GM19467 (cell line): ENCODE data around the gene SLC48A1.
A peak's percentile ranks its signal among the peaks of the same experiment; 100 is the strongest.
"Not testable (repeated sequence)": the region's sequence is repeated elsewhere in the genome, so short reads cannot be mapped to it uniquely, and the experiment has no call there.

Experiments used
- ATAC-seq: cut with Tn5 transposase; IDR thresholded peaks from one replicate; pipeline ENCODE4 v1.9.1; 2021; ENCODE audit warnings: mild to moderate bottlenecking, moderate library complexity; ENCODE audit not compliant: unreplicated experiment

The SLC48A1 gene

GRCh38 chr12:47808050-47808449, 35.0 kb downstream of the SLC48A1 start:
- no peak for ATAC-seq

- no peak for ATAC-seq
These were observed 35.7 kb downstream of the SLC48A1 start for GRCh38 chr12:47808574-47809365.

- ATAC-seq = not testable (repeated sequence)
These were observed 36.5 kb downstream of the SLC48A1 start for GRCh38 chr12:47809518-47809917.

- ATAC-seq = no peak
These were observed 38.0 kb downstream of the SLC48A1 start for GRCh38 chr12:47811072-47811396.

- no peak for ATAC-seq
These were observed 38.8 kb downstream of the SLC48A1 start for GRCh38 chr12:47811581-47812484.

- ATAC-seq = peak; percentile 50
These were observed 39.9 kb downstream of the SLC48A1 start for GRCh38 chr12:47812797-47813510.

GRCh38 chr12:47813511-47814196, 40.6 kb downstream of the SLC48A1 start:
- ATAC-seq = peak; percentile 44

- ATAC-seq = no peak
These were observed 41.6 kb downstream of the SLC48A1 start for GRCh38 chr12:47814539-47815170.

- ATAC-seq = not testable (repeated sequence)
These were observed 42.4 kb downstream of the SLC48A1 start for GRCh38 chr12:47815447-47815846.

GRCh38 chr12:47816403-47817271, 43.6 kb downstream of the SLC48A1 start:
- no peak for ATAC-seq

- ATAC-seq = no peak
These were observed 44.4 kb downstream of the SLC48A1 start for GRCh38 chr12:47817272-47818006.

- no peak for ATAC-seq
These were observed 45.0 kb downstream of the SLC48A1 start for GRCh38 chr12:47818007-47818376.

GRCh38 chr12:47818467-47819137, 45.6 kb downstream of the SLC48A1 start:
- ATAC-seq = no peak

- no peak for ATAC-seq
These were observed 46.3 kb downstream of the SLC48A1 start for GRCh38 chr12:47819138-47819895.

- ATAC-seq = no peak
These were observed 47.0 kb downstream of the SLC48A1 start, which contains the start of gene HDAC7 for GRCh38 chr12:47819896-47820630. Gene HDAC7, minus strand, starts transcription at chr12:47819903. Its CDS starts 118 bp downstream, at chr12:47819785.

GRCh38 chr12:47820631-47821345, 47.8 kb downstream of the SLC48A1 start:
- ATAC-seq = no peak
